Measurements from ENCODE around the gene WASL. TPM values are rescaled to one million over a fixed set of nuclear protein-coding genes. Genes with fewer than 3 reads are reported as not detected.

WASL gene
- total RNA-seq, 4 donors from 2014 or later, result 36.0 to 51.5 (median 38.5) TPM

GRCh38 chr7:123643495-123644441, 105.0 kb downstream of the WASL start:
- DNase-seq (ENCODE audit: extremely low spot score), result no peak
- no peaks in the 10 kb centered on the region for H3K9me3 ChIP-seq
- no peak for TF ChIP-seq EP300 (IDR thresholded peaks at IDR 0.05)
- no peak for TF ChIP-seq POLR2AphosphoS5 (IDR thresholded peaks at IDR 0.05)
- no peak for TF ChIP-seq POLR2A (IDR thresholded peaks at IDR 0.05; ENCODE audit: low read depth)
- TF ChIP-seq CTCF (IDR thresholded peaks at IDR 0.05), result no peak
- WGBS, result 35% methylated on average over 6 of the region's 6 CpGs
- no peaks in the 10 kb centered on the region for H3K36me3 ChIP-seq
- H3K4me3 ChIP-seq, result peak overlapping the region in 3 of 4 donors; percentile 12 to 35 (median 25)
- H3K27ac ChIP-seq (replicated peaks in 1 of 4), result peak overlapping the region in 1 of 4 donors; percentile 31
- peaks cover 7 to 14% (median 13%) of the 10 kb centered on the region in 4 donors for H3K4me1 ChIP-seq
- H3K27me3 ChIP-seq, result no peaks in the 10 kb centered on the region
- intact Hi-C loops (cut with DNase I), result no loop called here

GRCh38 chr7:123641901-123642300, 106.9 kb downstream of the WASL start:
- whole genome bisulfite sequencing, result 88% methylated on average over 5 of the region's 5 CpGs
- intact Hi-C loops (cut with DNase I), result no loop called here
- DNase-seq (ENCODE audit: extremely low spot score), result no peak
- H3K27me3 ChIP-seq, result no peaks in the 10 kb centered on the region
- peaks cover 7 to 14% (median 13%) of the 10 kb centered on the region in 4 donors for H3K4me1 ChIP-seq
- no peaks in the 10 kb centered on the region for H3K36me3 ChIP-seq
- no peaks in the 10 kb centered on the region for H3K9me3 ChIP-seq
- H3K27ac ChIP-seq (replicated peaks in 1 of 4), result no peak overlapping the region
- TF ChIP-seq POLR2AphosphoS5 (IDR thresholded peaks at IDR 0.05), result no peak
- no peak for TF ChIP-seq CTCF (IDR thresholded peaks at IDR 0.05)
- no peak for TF ChIP-seq EP300 (IDR thresholded peaks at IDR 0.05)
- TF ChIP-seq POLR2A (IDR thresholded peaks at IDR 0.05; ENCODE audit: low read depth), result no peak
- H3K4me3 ChIP-seq, result no peak overlapping the region

GRCh38 chr7:123640583-123640982, 108.2 kb downstream of the WASL start:
- Histone ChIP-seq H3K27me3 (no peaks in the 10 kb centered on the region), H3K4me1 (peaks cover 7 to 14% (median 13%) of the 10 kb centered on the region in 4 donors), H3K27ac (replicated peaks in 1 of 4) (no peak overlapping the region), H3K36me3 (no peaks in the 10 kb centered on the region), H3K4me3 (no peak overlapping the region), H3K9me3 (no peaks in the 10 kb centered on the region)
- no peak for DNase-seq (ENCODE audit: extremely low spot score)
- TF ChIP-seq POLR2A (IDR thresholded peaks at IDR 0.05; ENCODE audit: low read depth) (no peak), POLR2AphosphoS5 (IDR thresholded peaks at IDR 0.05) (no peak), CTCF (IDR thresholded peaks at IDR 0.05) (no peak), EP300 (IDR thresholded peaks at IDR 0.05) (no peak)
- intact Hi-C loops (cut with DNase I), result no loop called here

GRCh38 chr7:123639631-123640030, 109.2 kb downstream of the WASL start:
- H3K27ac ChIP-seq (replicated peaks in 1 of 4), result no peak overlapping the region
- WGBS, result 89% methylated on average over 2 of the region's 2 CpGs
- no peak for DNase-seq (ENCODE audit: extremely low spot score)
- intact Hi-C loops (cut with DNase I), result loop anchor here (10.0 kb wide), 1 partner anchor 225 kb away; no protein-coding TSS in a partner anchor
- TF ChIP-seq POLR2A (IDR thresholded peaks at IDR 0.05; ENCODE audit: low read depth), result no peak
- no peak for TF ChIP-seq CTCF (IDR thresholded peaks at IDR 0.05)
- no peak for TF ChIP-seq POLR2AphosphoS5 (IDR thresholded peaks at IDR 0.05)
- TF ChIP-seq EP300 (IDR thresholded peaks at IDR 0.05), result no peak
- H3K4me3 ChIP-seq, result no peak overlapping the region
- H3K9me3 ChIP-seq, result no peaks in the 10 kb centered on the region
- H3K27me3 ChIP-seq, result no peaks in the 10 kb centered on the region
- peaks cover 7 to 14% (median 12%) of the 10 kb centered on the region in 4 donors for H3K4me1 ChIP-seq
- no peaks in the 10 kb centered on the region for H3K36me3 ChIP-seq
